ENCODE measurements around the gene PLP2.
"Not testable (repeated sequence)": the region's sequence is repeated elsewhere in the genome, so short reads cannot be mapped to it uniquely, and the experiment has no call there.

The PLP2 gene

GRCh38 chrX:49163555-49164419 is 7.9 kb upstream of the PLP2 start:
- peak; percentile 74 for DNase-seq (ENCODE audit: low spot score)

DNA sequence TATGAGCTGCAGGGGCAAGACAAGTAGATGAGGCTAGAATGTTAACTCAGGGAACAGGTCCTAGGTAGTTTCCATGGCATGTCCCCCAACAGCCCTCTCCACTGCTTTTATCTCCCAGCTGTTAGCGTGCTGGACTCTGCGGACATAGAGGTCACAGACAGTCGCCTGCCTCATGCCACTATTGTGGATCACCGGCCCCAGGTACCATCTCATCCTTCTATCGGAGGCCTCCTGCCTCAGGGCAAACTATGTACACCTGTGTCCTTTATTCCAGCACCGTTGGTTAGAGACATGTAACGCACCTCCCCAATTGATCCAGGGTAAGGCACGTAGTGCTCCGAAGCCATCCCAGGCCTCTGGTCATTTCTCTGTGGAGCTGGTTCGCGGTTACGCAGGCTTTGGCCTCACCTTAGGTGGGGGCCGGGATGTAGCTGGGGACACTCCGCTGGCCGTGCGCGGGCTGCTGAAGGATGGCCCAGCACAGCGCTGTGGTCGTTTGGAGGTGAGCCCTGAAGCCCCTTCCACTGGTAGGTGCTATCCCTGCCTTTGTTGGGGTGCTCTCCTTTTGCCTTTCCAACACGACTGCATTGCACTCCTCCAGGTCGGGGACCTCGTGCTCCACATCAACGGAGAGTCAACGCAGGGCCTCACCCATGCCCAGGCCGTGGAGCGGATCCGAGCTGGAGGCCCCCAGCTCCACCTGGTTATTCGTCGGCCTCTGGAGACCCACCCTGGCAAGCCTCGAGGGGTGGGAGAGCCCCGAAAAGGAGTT is 6.9 kb upstream of the PLP2 start:
- DNase-seq (ENCODE audit: low spot score): no peak

DNA sequence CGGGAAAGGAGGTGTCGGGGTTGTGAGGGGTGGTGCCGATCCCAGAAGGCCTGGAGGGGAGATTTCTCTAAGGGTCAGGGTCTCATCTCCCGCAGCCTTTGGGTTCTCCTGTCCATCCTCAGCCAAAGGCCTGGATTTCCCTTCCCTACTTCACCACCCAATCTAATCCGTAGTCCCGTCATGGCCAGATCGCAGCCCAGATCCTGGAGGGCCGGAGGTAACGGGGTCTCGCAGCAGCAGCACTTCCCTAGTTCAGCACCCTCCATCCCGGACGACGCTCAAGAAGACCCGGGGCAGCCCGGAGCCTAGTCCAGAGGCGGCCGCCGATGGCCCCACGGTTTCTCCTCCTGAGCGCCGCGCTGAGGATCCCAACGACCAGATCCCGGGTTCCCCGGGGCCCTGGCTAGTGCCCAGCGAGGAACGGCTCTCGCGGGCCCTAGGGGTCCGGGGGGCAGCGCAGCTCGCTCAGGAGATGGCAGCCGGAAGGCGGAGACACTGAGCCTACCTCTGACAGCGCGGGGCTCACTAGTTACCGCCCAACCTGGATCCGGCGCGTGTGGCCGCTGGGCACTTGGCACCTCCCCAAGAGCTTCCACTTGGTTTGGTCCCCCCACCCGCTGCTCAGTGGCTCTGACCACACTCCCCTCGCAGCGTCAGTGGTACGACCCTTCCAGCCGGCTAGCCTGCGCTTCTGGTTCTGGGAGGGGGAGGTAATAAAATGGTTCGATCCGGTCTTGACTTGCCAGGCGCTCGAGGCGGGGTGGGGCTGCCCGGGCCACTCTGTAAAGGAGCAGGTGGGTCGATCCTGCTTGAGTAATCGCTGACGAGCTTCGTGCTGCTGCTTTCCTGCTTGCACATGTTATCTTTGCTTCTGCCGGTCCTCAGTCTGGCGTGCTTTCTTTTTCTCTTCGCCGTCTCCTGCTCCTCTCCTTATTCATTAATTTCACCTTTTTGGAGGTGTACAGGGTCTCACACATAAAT is 5.5 kb upstream of the PLP2 start:
- DNase-seq (ENCODE audit: low spot score): no peak

- DNase-seq (ENCODE audit: low spot score): peak; percentile 61
Observed at GRCh38 chrX:49166914-49167739, 4.6 kb upstream of the PLP2 start.

GRCh38 chrX:49167740-49168108 is 4.0 kb upstream of the PLP2 start:
- DNase-seq (ENCODE audit: low spot score): no peak

- DNase-seq (ENCODE audit: low spot score): peak; percentile 48
Observed at GRCh38 chrX:49172280-49172780, 632 bp downstream of the PLP2 start.

- not testable (repeated sequence) for DNase-seq (ENCODE audit: low spot score)
Observed at GRCh38 chrX:49173544-49173943, 1.8 kb downstream of the PLP2 start.

- DNase-seq (ENCODE audit: low spot score): no peak
Observed at GRCh38 chrX:49174723-49175122, 3.0 kb downstream of the PLP2 start.

DNA sequence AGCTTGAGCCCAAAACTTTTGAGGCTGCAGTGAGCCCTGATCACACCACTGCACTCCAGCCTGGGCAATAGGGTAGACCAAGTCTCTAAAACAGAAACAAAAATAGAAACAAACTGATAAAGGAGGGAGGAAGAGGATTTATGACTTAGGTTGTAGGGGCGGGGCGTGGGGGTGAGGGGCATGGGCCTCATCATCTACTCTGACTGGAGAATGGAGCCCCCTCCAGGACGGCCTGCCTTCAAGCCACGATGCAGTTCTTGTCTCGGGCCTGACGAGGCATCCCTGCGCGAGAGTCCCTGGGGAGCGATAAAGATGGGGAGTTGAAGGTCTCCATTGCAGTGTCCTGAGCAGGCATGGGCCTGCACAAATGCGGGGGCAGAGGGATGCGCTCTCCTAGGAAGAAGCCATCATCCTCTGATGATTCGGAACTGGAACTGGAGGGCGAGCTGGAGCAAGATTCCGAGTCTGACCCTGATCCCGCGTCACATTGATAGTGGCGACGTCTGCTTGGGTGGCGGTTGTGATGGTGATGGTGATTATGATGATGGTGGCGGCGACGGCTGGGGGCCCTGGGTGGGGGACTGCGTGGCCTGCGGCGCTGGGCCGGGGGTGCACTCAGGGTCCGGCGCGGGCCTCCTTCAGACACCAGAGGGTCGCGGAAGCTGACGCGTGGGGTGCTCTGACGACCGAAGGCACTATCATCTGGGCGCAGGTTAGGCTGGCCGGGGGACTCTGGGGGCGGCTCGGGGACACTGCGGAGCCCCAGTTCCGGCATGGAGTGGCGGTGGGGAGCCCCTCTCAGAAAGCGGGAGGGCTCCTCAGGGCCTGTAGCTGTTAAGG is 4.0 kb downstream of the PLP2 start:
- DNase-seq (ENCODE audit: low spot score): no peak

DNA sequence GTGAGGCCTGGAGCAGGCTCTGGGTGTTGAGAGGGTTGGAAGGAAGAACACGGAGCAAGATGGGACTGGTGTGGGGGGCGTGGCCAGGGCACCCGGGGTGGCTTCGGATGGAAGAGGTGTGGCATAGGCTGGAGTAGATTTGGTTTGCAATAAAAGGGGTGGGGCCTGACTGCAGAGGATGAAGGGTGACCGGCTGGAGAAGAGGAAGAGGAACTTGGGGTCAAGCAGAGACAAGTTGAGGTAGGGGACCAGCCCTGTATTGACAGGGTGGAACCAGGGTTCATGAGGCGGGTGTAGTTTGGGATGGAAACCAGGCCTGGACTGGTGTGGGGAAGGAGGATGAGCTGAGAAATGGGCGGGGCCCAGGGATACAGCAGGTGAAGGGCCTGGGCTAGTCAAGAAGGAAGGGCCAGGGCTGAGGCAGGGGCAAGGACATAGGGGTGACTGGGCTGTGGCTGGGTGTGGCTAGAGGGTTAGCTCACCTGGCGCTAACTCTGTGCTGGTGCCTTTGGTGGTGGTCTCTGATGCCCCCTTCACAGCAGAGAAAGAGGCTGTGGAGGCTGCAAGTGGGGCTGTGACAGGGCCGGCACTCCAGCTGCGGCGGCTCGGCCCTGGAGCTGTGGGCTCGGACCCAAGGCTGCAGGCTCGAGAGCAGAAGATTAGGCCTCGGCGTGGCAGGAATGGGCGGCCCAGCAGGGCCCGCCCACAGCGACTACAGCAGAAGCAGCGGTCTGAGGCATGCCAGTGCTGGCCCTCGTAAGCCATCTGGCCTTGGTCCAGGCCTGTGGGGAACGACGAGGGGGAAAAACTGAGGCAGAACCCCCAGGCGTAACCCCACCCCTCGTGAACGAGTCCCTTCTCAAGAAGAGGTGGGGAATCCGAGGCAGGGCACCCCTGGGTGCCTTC is 5.0 kb downstream of the PLP2 start:
- DNase-seq (ENCODE audit: low spot score): no peak

GRCh38 chrX:49177338-49177833 is 5.7 kb downstream of the PLP2 start:
- DNase-seq (ENCODE audit: low spot score): no peak

DNA sequence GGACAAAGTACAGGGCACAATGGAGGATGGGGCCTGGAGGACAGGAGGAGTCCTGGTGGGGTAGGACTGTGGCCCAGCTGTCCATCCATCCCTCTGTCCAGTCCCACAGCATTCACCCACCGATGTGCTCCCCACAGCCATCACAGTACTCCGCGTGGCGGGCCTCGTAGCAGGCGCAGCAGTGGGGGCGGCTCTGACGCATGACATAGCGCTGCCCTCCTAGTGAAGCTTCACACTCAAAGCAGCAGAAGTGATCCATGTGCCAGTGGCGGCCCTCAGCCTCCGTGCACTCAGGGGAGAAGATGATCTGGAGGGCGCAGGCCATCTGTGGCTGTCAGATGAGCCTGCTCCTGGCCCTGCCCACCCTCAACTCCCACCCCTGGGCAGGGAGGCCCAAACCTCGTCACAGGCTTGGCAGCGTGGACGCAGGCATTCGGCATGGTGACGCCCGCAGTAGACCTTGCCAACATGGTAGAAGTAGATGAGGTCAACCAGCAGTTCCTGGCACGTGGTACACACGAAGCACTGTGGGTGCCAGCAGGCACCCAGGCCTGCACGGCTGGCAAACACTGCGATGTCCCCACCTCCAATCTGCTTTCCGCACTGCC is 6.3 kb downstream of the PLP2 start:
- DNase-seq (ENCODE audit: low spot score): no peak

DNA sequence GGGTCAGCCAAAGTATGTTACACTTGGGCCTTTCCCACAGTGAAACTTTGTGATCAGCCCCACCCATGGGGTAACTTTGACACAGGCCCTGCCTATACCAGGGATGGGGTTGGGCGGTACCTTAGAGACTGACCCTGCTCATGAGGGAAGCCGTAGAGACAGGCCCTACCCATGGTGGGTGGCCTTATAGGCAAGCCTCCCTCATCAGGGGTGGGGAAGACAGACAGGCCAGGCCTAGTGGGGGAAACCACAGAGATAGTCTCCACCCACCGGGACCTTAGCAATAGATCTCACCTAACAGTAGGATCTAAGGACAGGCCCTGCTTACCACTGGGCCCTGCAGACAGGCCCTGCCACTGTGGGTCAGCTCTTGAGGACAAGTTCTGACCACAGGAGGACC is 6.8 kb downstream of the PLP2 start:
- no peak for DNase-seq (ENCODE audit: low spot score)

DNA sequence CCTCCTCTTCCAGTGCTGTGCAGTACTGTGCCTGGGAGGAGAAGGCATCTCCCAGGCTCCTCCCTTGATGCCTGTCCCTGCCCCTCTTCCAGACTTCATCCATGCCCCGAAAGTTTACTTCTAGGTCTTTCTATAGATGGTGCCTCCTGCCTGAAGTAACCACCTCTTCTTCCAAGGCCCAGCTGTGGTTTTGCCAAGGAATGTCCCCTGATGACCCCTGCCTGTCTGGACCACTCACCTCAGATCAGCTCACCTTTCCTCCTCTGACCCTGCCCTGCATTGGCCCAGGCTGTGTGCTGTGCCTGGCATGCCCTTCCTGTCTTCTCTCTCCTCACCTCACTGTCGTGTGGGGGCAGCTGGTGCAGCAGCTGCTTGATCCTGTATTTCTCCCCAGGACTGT is 7.7 kb downstream of the PLP2 start:
- no peak for DNase-seq (ENCODE audit: low spot score)

- DNase-seq (ENCODE audit: low spot score): no peak
Observed at GRCh38 chrX:49183701-49184281, 12.1 kb downstream of the PLP2 start.

DNA sequence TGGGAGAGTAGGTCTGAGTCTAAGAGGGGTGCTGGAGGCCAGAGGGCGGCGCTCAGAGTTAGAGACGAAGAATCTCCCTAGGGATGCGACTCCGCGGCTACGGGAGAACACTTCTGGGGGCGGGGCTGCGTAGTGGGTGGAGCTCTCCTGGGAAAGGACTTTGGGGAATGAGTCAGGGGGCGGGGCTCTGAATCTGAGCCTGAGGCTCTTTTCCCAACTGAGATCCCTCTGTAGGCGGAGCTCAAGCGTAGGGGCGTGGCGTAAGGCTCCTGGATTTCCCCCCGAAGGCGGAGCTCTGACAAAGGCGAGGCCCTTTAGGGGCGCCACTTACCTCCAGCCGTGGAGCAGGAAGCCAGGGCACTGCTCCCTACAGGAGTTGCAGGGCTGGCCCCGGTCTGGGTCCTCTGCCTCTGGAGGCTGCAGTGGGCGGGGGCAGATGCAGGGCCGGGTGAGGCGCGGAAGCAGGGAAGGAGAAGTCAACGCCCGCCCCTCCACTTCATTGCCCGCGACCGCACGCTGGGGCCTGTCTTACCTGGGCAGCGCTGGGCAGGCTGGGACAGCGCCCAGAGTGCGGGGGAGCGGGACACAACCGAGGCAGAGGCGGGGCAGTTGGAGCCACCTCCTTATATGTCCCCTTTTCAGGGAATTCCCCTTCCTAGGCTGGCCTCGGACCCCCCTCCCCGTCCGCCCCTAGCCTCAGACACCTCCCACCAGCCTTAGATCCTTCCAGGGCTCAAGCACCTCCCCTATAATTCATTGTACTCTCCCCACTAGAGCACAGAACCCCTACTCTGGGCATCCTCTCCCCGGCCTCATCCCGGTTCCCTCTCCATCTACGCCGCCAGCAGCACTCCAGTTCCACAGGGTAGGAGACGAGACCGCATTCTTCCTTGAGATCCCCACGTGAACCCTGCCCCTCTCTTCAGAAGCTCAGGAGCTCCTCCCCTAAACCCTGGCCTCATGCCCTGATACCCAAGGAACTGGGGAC is 12.9 kb downstream of the PLP2 start:
- peak; percentile 88 for DNase-seq (ENCODE audit: low spot score)
